AG10803 (cell line): Measurements from ENCODE around the gene SLC5A2.

ENCODE experiments used
- DNase-seq: peaks from one replicate; pipeline ENCODE4 v3.0.0; 2010; ENCODE audit warnings: low read depth
- H3K4me3 ChIP-seq: 2 replicates; pipeline ENCODE4 v1.5.1; 2011; ENCODE audit warnings: mild to moderate bottlenecking, low read length, control low read depth
- CTCF ChIP-seq: conservative IDR thresholded peaks from 2 replicates; pipeline ENCODE4 v1.5.1; 2011; ENCODE audit warnings: mild to moderate bottlenecking, low read length, control low read depth, inconsistent platforms

SLC5A2 gene

DNA sequence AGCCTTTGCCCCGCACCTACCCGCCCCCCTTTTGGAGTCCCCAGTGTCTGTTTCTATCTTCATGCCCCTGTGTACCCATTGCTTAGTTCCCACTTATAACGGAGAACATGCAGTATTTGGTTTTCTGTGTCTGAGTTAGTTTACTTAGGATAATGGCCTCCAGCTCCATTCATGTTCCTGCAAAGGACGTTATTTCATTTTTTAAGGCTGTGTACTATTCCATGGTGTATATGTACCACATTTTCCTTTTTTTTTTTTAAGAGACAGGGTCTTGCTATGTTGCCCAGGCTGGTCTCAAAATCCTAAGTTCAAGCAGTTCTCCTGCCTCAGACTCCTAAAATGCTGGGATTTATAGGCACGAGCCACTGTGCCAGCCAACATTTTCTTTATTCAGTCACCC, 15.1 kb upstream of the SLC5A2 start:
- DNase-seq = no peak
- no peak overlapping the region for H3K4me3 ChIP-seq
- TF ChIP-seq CTCF = no peak

GRCh38 chr16:31470615-31471014, 12.3 kb upstream of the SLC5A2 start:
- no peak for DNase-seq
- TF ChIP-seq CTCF = no peak
- H3K4me3 ChIP-seq = peak overlapping the region; percentile 83

DNA sequence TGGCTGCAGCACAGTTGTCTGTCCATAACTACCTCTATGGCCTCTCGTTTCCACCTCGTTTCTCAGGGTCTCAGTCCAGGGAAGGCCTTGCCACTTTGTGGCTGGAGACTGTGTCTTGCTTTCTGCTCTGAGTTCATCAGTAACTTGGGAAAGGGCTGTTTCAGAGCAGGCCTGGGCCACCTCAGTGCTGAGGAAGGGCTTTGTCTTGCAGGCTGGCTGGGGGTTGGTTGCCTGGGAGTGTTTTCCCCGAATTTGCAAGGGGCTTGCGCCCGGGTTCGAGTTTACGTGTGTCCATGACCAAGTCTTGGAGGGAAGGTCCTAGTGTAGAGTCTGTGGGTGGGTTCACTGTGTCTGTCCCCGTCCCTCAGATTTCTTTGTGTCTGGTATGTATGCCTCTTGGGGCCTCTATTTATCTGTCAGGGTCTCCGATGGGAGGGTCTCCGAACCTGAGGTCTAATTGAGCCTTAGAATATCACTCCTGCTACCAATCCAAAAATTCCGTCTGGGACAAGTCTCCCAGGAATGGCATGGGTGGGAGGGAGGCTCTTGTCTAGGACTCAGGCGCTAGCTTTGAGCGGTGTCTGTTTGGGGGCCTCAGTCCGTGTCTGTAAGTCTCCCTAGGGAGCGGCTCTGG, 11.6 kb upstream of the SLC5A2 start:
- peak overlapping the region; percentile 83 for H3K4me3 ChIP-seq
- TF ChIP-seq CTCF = no peak
- DNase-seq = no peak

GRCh38 chr16:31471875-31472708, 10.8 kb upstream of the SLC5A2 start, which contains the start of gene TGFB1I1:
Gene TGFB1I1, plus strand, starts transcription at chr16:31472152. Its CDS starts 37 bp downstream, at chr16:31472189.
- H3K4me3 ChIP-seq = peak within 1 kb of the TSS; percentile 83
- DNase-seq = peak; percentile 84
- TF ChIP-seq CTCF = no peak

GRCh38 chr16:31472709-31473203, 10.2 kb upstream of the SLC5A2 start:
- H3K4me3 ChIP-seq = peak overlapping the region; percentile 83
- TF ChIP-seq CTCF = peak; percentile 71
- DNase-seq = peak; percentile 92

- no peak for DNase-seq
- peak overlapping the region; percentile 34 for H3K4me3 ChIP-seq
- no peak for TF ChIP-seq CTCF
Measured at GRCh38 chr16:31473264-31473984, 9.5 kb upstream of the SLC5A2 start.
